Right lobe of liver (tissue), 6 donors: Measurements from ENCODE around the gene RNF40. TPM values are rescaled to one million over a fixed set of nuclear protein-coding genes. Genes with fewer than 3 reads are reported as not detected.

Source experiments
- ATAC-seq, 4 donors: fragments of 200-7000 bp; cut with Tn5 transposase; one replicate each; pipeline ENCODE4 v1.9.1; 2020; ENCODE audit warnings: mild to moderate bottlenecking in 4 of 4, moderate library complexity in 4 of 4
- DNase-seq, 3 donors: peaks; one replicate each; pipeline ENCODE4 v3.0.0-alpha.2; 2020
- H3K27ac ChIP-seq, 3 donors: fragments of 200-600 bp; one replicate each; pipeline ENCODE4 v1.8.0; 2022
- H3K27me3 ChIP-seq, 2 donors: fragments of 200-600 bp; one replicate each; pipeline ENCODE4 v1.8.0; 2022
- H3K36me3 ChIP-seq, 4 donors: fragments of 200-600 bp; sonication (generic) in 1 of 4; one replicate each; pipeline versions ENCODE4 v1.5.1 to v1.8.0; 2017 to 2022; ENCODE audit warnings: control low read depth in 1 of 4
- H3K4me1 ChIP-seq, 4 donors: fragments of 200-600 bp; sonication (generic) in 1 of 4; one replicate each; pipeline versions ENCODE4 v1.5.1 to v1.8.0; 2017 to 2022; ENCODE audit warnings: control low read depth in 1 of 4
- H3K4me3 ChIP-seq, 3 donors: fragments of 200-600 bp; one replicate each; pipeline ENCODE4 v1.8.0; 2022
- H3K9me3 ChIP-seq, 4 donors: fragments of 200-600 bp; sonication (generic) in 1 of 4; one replicate each; pipeline versions ENCODE4 v1.5.1 to v1.8.0; 2017 to 2022; ENCODE audit warnings: control low read depth in 1 of 4
- POLR2A ChIP-seq: fragments of 450-650 bp; IDR thresholded peaks from one replicate; pipeline ENCODE4 v1.6.1; 2017; ENCODE audit warnings: antibody characterized with exemption, mild to moderate bottlenecking
- whole genome bisulfite sequencing: methylation state at CpG from one replicate; pipeline ENCODE4 v1.1.6; 2018; ENCODE audit warnings: low coverage, low lambda C conversion rate; ENCODE audit not compliant: insufficient coverage; ENCODE audit errors: missing lambda C conversion rate; 5-methylcytosine and 5-hydroxymethylcytosine counted together
- intact Hi-C, 2 donors: fragments of 100-400 bp; cut with DNase I; formaldehyde crosslinking; loops; one replicate each; pipeline versions ENCODE4 v1.11.2 to v1.14.1; 2022
- total RNA-seq, 6 experiments: library from RNA; depleted of rRNA in 2 of 6; stranded (reverse); fragments of >200 nt in 2 of 6; fragmentation: NEBNext Ultra II Directional in 3 of 6; extraction: Animal tissue kit (Norgen Biotek cat#: 25700) in 3 of 6; gene quantifications; one replicate each; pipeline versions ENCODE4 v1.1.0 to v1.2.4, GENCODE V29; 2016 to 2023
- TF ChIP-seq, protein P1 (sequence below), 4 donors: fragments of 200-600 bp in 3 of 4; fragments of 450-650 bp in 1 of 4; IDR thresholded peaks; one replicate each; pipeline versions ENCODE4 v1.5.1 to v1.8.0; 2016 to 2022; ENCODE audit warnings: antibody characterized with exemption in 4 of 4, mild to moderate bottlenecking in 2 of 4
- donor health status: DM: no; HTN: yes; CAD: no.
- donor health status: DM: no; HTN: no; CAD: no.
- donor health status: DM: no; HTN: no; CAD: no.
- donor health status: DM: no; HTN: yes; CAD: no.
- donor health status: DM: no; HTN: yes; CAD: no.

RNF40 gene
- total RNA-seq, 6 experiments from 2014 or later: 34.3 to 56.8 (median 46.7) TPM

GRCh38 chr16:30723725-30724355, 38.3 kb upstream of the RNF40 start:
- WGBS: 87% methylated on average over 11 of the region's 12 CpGs
- H3K27me3 ChIP-seq: no peaks in the 10 kb centered on the region
- H3K36me3 ChIP-seq: peaks cover 22 to 59% (median 48%) of the 10 kb centered on the region in 4 donors
- ATAC-seq: peak; percentile 3 to 7 (median 4)
- H3K4me3 ChIP-seq: no peak overlapping the region
- no peak for TF ChIP-seq POLR2A
- TF ChIP-seq, protein P1, sequence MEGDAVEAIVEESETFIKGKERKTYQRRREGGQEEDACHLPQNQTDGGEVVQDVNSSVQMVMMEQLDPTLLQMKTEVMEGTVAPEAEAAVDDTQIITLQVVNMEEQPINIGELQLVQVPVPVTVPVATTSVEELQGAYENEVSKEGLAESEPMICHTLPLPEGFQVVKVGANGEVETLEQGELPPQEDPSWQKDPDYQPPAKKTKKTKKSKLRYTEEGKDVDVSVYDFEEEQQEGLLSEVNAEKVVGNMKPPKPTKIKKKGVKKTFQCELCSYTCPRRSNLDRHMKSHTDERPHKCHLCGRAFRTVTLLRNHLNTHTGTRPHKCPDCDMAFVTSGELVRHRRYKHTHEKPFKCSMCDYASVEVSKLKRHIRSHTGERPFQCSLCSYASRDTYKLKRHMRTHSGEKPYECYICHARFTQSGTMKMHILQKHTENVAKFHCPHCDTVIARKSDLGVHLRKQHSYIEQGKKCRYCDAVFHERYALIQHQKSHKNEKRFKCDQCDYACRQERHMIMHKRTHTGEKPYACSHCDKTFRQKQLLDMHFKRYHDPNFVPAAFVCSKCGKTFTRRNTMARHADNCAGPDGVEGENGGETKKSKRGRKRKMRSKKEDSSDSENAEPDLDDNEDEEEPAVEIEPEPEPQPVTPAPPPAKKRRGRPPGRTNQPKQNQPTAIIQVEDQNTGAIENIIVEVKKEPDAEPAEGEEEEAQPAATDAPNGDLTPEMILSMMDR (IDR thresholded peaks at IDR 0.05): no peak
- H3K9me3 ChIP-seq: no peaks in the 10 kb centered on the region
- no peak overlapping the region for H3K27ac ChIP-seq
- H3K4me1 ChIP-seq: peaks cover 0 to 14% (median 4%) of the 10 kb centered on the region in 4 donors
- intact Hi-C loops: no loop called here
- DNase-seq: no peak

DNA sequence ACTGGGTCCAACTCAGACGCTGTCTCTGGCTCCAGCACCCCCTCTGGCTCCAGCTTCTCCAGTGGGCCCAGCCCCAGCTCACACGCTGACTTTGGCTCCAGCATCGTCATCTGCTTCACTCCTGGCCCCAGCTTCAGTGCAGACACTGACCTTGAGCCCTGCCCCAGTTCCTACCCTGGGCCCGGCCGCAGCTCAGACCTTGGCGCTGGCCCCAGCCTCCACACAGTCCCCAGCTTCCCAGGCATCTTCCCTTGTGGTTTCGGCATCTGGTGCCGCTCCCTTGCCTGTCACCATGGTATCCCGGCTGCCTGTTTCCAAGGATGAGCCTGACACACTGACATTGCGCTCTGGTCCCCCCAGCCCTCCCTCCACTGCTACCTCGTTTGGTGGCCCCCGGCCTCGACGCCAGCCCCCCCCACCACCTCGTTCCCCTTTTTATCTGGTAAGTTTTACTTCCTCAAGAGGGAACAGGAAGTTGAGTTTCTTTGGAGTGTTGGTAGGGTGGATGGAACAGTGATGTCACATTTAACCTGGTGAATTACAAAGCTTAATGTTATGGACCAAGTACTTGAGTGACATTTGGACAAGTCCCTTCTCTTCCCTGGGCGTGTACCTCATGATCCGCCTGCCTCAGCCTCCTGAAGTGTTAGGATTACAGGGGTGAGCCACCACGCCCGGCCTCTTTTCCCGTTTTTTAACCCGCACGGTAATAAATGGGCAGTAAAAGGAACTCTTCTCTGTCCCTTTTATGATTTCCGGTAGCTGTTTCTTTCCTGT, 37.3 kb upstream of the RNF40 start:
- H3K27ac ChIP-seq: no peak overlapping the region
- no peaks in the 10 kb centered on the region for H3K27me3 ChIP-seq
- no peaks in the 10 kb centered on the region for H3K9me3 ChIP-seq
- H3K4me1 ChIP-seq: peaks cover 0 to 18% (median 8%) of the 10 kb centered on the region in 4 donors
- DNase-seq (peak; percentile 44 to 78 (median 71)), ATAC-seq (peak; percentile 43 to 80 (median 60))
- TF ChIP-seq POLR2A: no peak
- TF ChIP-seq, protein P1 (IDR thresholded peaks at IDR 0.05): no peak
- H3K36me3 ChIP-seq: peaks cover 22 to 60% (median 47%) of the 10 kb centered on the region in 4 donors
- intact Hi-C loops: no loop called here
- H3K4me3 ChIP-seq: no peak overlapping the region
- 55% methylated on average over 18 of the region's 23 CpGs for WGBS

DNA sequence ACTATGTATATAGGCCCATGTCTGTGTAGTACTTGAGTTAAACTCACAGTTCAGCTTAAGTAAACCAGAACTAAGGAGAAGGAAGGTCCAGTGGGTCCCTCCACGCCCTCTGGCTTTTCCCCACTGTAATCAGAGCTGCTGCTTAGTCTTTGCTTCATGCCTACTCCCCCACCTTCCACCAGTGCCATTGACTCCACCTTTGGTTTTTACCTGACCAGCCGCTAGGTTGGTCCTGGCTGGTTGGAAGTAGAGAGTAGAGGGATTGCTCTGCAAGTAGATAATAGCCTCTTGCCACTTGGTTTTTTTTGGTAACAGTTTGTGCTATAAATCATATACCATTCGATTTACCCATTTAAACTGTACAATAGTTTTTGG, 36.7 kb upstream of the RNF40 start:
- intact Hi-C loops: no loop called here
- H3K4me1 ChIP-seq: peaks cover 0 to 18% (median 8%) of the 10 kb centered on the region in 4 donors
- H3K27ac ChIP-seq: no peak overlapping the region
- WGBS: 96% methylated on average over 2 of the region's 3 CpGs
- no peak overlapping the region for H3K4me3 ChIP-seq
- peaks cover 16 to 60% (median 47%) of the 10 kb centered on the region in 4 donors for H3K36me3 ChIP-seq
- no peak for ATAC-seq
- H3K27me3 ChIP-seq: no peaks in the 10 kb centered on the region
- no peaks in the 10 kb centered on the region for H3K9me3 ChIP-seq
- no peak for DNase-seq
- TF ChIP-seq, protein P1 (IDR thresholded peaks at IDR 0.05): no peak
- no peak for TF ChIP-seq POLR2A

- H3K4me3 ChIP-seq: no peak overlapping the region
- ATAC-seq (no peak), DNase-seq (no peak)
- H3K4me1 ChIP-seq: peaks cover 0 to 18% (median 8%) of the 10 kb centered on the region in 4 donors
- H3K9me3 ChIP-seq: no peaks in the 10 kb centered on the region
- intact Hi-C loops: no loop called here
- no peak for TF ChIP-seq POLR2A
- TF ChIP-seq, protein P1 (IDR thresholded peaks at IDR 0.05): no peak
- WGBS: 92% methylated on average over 4 of the region's 6 CpGs
- H3K27ac ChIP-seq: no peak overlapping the region
- no peaks in the 10 kb centered on the region for H3K27me3 ChIP-seq
- peaks cover 0 to 60% (median 43%) of the 10 kb centered on the region in 4 donors for H3K36me3 ChIP-seq
Measured at GRCh38 chr16:30728321-30728720, 33.8 kb upstream of the RNF40 start.
